GM10266 (cell line): Measurements from ENCODE around the gene CIAO2A.
"Not testable (repeated sequence)": the region's sequence is repeated elsewhere in the genome, so short reads cannot be mapped to it uniquely, and the experiment has no call there.

Experiments
- DNase-seq: peaks from one replicate; pipeline ENCODE4 v3.0.0; 2012; ENCODE audit errors: extremely low spot score
- TF ChIP-seq, protein P1 (sequence below): IDR thresholded peaks from 2 replicates; pipeline ENCODE4 v1.5.1; 2012; ENCODE audit warnings: mild to moderate bottlenecking, low read depth; ENCODE audit not compliant: control insufficient read depth, insufficient read depth; ENCODE audit errors: missing control alignments

CIAO2A gene

DNA sequence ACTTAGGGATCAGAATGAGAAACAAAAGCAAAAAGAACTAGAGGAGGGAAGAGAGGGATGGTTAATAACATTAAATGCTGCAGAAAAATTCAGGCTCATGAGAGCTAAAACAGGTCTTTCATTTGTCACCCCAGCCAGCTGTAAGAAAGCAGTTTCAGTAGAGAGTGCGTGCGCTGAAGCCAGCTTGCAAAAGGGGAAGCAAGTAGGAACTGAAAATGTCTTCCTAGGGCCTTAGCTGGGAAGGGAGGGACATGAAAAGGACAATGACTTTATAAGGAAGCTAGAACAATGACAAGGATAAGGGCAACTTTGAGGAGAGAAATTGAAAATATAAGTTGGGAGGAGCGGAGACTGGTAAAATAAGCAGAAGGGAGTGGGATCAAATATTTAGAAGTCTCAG, 3.1 kb downstream of the CIAO2A start:
- DNase-seq: no peak
- TF ChIP-seq, protein P1, sequence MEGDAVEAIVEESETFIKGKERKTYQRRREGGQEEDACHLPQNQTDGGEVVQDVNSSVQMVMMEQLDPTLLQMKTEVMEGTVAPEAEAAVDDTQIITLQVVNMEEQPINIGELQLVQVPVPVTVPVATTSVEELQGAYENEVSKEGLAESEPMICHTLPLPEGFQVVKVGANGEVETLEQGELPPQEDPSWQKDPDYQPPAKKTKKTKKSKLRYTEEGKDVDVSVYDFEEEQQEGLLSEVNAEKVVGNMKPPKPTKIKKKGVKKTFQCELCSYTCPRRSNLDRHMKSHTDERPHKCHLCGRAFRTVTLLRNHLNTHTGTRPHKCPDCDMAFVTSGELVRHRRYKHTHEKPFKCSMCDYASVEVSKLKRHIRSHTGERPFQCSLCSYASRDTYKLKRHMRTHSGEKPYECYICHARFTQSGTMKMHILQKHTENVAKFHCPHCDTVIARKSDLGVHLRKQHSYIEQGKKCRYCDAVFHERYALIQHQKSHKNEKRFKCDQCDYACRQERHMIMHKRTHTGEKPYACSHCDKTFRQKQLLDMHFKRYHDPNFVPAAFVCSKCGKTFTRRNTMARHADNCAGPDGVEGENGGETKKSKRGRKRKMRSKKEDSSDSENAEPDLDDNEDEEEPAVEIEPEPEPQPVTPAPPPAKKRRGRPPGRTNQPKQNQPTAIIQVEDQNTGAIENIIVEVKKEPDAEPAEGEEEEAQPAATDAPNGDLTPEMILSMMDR: no peak

DNA sequence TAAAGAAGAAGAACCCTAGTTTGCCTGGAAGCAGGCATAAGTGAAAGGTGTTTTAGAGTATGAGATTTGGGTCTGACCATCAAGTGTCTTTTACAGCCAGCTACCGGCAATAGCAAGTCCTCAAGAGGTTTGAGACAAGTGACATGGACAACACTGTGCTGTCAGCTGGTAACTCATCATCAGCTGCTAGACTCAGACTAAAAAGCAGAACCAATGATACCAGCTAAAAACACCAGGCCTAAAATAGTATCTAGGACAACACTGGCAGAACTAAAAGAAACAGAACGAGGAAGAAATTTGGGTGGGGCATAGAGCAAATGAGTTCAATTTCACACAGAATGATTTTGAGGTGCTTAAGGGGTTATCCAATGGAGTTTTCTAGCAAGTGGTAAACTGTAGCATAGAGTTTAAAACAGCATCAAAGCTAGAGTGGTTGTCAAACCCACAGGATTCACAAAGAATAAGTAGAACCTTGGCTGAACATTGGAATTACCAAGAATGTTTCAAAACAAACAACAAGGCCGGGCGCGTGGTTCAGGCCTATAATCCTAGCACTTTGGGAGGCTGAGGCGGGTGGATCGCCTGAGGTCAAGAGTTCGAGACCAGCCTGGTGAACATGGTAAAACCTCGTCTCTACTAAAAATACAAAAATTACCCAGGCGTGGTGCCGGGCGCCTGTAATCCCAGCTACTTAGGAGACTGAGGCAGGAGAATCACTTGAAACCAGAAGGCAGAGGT, 3.9 kb downstream of the CIAO2A start:
- DNase-seq: peak; percentile 43
- TF ChIP-seq, protein P1: no peak

DNA sequence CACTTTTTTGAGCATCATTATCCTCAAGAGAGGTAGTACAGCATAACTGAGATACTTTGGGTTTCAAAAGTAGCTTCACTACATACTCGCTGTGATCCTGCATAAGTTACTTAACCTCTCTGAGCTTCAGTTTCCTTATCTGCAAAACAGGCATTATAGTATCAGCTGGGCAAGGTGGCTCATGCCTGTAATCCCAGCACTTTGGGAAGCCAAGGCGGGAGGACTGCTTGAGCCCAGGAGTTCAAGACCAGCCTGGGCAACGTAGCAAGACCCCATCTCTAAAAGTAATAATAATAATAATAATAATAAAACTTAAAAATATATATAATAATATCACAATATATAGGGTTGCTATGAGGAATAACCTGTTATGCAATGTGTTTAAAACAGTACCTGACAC, 10.9 kb downstream of the CIAO2A start:
- DNase-seq: no peak
- TF ChIP-seq, protein P1: no peak

GRCh38 chr15:64073496-64073895, 20.1 kb downstream of the CIAO2A start:
- DNase-seq: not testable (repeated sequence)

GRCh38 chr15:64072812-64073211, 20.8 kb downstream of the CIAO2A start:
- TF ChIP-seq, protein P1: no peak
- DNase-seq: no peak

DNA sequence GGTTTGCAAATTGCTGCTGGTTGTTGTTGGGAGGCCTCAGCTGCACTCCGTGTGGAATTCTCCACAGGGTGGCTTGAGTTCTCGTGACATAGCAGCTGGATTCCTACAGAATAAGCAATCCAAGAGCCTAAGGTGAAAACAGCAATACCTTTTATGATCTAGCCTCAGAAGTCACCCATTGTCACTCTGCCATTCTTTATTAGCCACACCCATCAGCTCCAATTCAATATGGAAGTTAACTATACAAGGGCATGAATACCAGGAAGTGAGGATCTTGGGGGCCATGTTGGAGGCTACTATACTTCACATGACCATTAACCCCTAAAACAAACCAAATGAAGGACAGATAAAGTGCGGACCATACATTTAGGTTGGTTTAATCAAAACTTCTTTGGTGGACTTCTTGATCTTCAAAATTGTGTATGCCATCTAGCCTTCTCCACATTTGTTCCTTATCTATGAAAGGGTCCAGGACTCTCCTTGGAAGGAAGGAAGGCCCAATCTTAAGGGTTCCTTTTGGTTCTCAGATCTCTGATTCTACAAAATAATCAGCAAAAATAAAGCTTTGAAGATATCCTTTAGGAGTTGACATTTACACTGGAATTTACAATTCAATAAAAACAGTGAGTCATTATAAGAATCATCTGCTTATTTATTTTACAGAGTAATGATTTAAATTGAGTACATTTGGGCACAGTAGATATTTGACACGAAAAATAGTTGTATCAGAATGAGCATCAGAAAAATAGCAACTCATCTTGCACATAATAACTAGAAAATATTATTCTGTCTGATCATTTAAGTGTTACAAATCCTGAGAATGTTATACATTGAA, 21.5 kb downstream of the CIAO2A start:
- no peak for DNase-seq
- TF ChIP-seq, protein P1: no peak

GRCh38 chr15:64070965-64071851, 22.4 kb downstream of the CIAO2A start:
- TF ChIP-seq, protein P1: no peak
- no peak for DNase-seq
